NCI-H2196 (cell line): ENCODE measurements around the gene PCYT2.

Experiments used
- DNase-seq: peaks from one replicate; lab custom pipeline; 2025; ENCODE audit not compliant: unreplicated experiment; lab: John Stamatoyannopoulos, UW

PCYT2 gene

GRCh38 chr17:81902023-81902652, 9.1 kb downstream of the PCYT2 start, which contains the start of gene NPB:
Gene NPB, plus strand, starts transcription at chr17:81902238. Its CDS starts 40 bp downstream, at chr17:81902278.
- DNase-seq: no peak

GRCh38 chr17:81901167-81902022, 9.8 kb downstream of the PCYT2 start:
- no peak for DNase-seq

- no peak for DNase-seq
Observed at GRCh38 chr17:81900181-81900820, 10.9 kb downstream of the PCYT2 start.

- DNase-seq: no peak
Observed at GRCh38 chr17:81899514-81900166, 11.6 kb downstream of the PCYT2 start.

- DNase-seq: no peak
Observed at GRCh38 chr17:81898885-81899284, 12.3 kb downstream of the PCYT2 start.

- DNase-seq: no peak
Observed at GRCh38 chr17:81898029-81898866, 13.0 kb downstream of the PCYT2 start.

- DNase-seq: no peak
Observed at GRCh38 chr17:81895400-81895799, 15.8 kb downstream of the PCYT2 start.

- no peak for DNase-seq
Observed at GRCh38 chr17:81891303-81891552, 20.0 kb downstream of the PCYT2 start.

- DNase-seq: no peak
Observed at GRCh38 chr17:81890447-81891302, 20.5 kb downstream of the PCYT2 start.

GRCh38 chr17:81889602-81890001, 21.6 kb downstream of the PCYT2 start:
- DNase-seq: no peak

- DNase-seq: no peak
Observed at GRCh38 chr17:81888988-81889595, 22.1 kb downstream of the PCYT2 start.

GRCh38 chr17:81888105-81888987, 22.9 kb downstream of the PCYT2 start:
- no peak for DNase-seq

- no peak for DNase-seq
Observed at GRCh38 chr17:81885869-81886548, 25.2 kb downstream of the PCYT2 start.

- DNase-seq: no peak
Observed at GRCh38 chr17:81885454-81885853, 25.7 kb downstream of the PCYT2 start.

- no peak for DNase-seq
Observed at GRCh38 chr17:81884968-81885367, 26.2 kb downstream of the PCYT2 start.

- no peak for DNase-seq
Observed at GRCh38 chr17:81884520-81884919, 26.7 kb downstream of the PCYT2 start.

- no peak for DNase-seq
Observed at GRCh38 chr17:81879121-81879520, 32.1 kb downstream of the PCYT2 start.

- DNase-seq: no peak
Observed at GRCh38 chr17:81878294-81878693, 32.9 kb downstream of the PCYT2 start.
